Gastroesophageal sphincter (tissue), 4 donors: ENCODE data around the gene CRCP. TPM values are rescaled to one million over a fixed set of nuclear protein-coding genes. Genes with fewer than 3 reads are reported as not detected.

Source experiments
- ATAC-seq: fragments of 150-250 bp; one replicate; pipeline ENCODE4 v1.9.1; 2016; ENCODE audit warnings: mild to moderate bottlenecking, moderate library complexity
- H3K27ac ChIP-seq, 4 donors: fragments of 200-600 bp; sonication (generic) in 3 of 4; 1 replicate in 3 of 4; 2 replicates in 1 of 4; pipeline ENCODE4 v1.5.1; 2016 to 2019
- H3K27me3 ChIP-seq: fragments of 200-600 bp; sonication (generic); one replicate; pipeline ENCODE4 v1.5.1; 2019
- H3K36me3 ChIP-seq, 2 donors: fragments of 200-600 bp; sonication (generic); one replicate each; pipeline ENCODE4 v1.5.1; 2019; ENCODE audit warnings: control low read depth in 1 of 2
- H3K4me1 ChIP-seq, 3 donors: fragments of 200-600 bp; sonication (generic); 1 replicate in 2 of 3; 2 replicates in 1 of 3; pipeline ENCODE4 v1.5.1; 2016 to 2019; ENCODE audit warnings: control low read depth in 2 of 3
- H3K4me3 ChIP-seq, 2 donors: fragments of 200-600 bp; sonication (generic); one replicate each; pipeline ENCODE4 v1.5.1; 2019; ENCODE audit warnings: mild to moderate bottlenecking in 1 of 2, moderate library complexity in 1 of 2
- H3K9me3 ChIP-seq, 3 donors: fragments of 200-600 bp; sonication (generic); one replicate each; pipeline ENCODE4 v1.5.1; 2017 to 2019; ENCODE audit warnings: control low read depth in 2 of 3
- CTCF ChIP-seq, 4 experiments: fragments of 200-600 bp in 2 of 4; fragments of 450-650 bp in 2 of 4; sonication (generic) in 1 of 4; IDR thresholded peaks; one replicate each; pipeline ENCODE4 v1.5.1; 2017 to 2019; ENCODE audit warnings: antibody characterized with exemption in 4 of 4, mild to moderate bottlenecking in 2 of 4, moderate library complexity in 2 of 4
- EP300 ChIP-seq: sonication (generic); formaldehyde crosslinking; IDR thresholded peaks from one replicate; pipeline ENCODE4 v1.6.1; 2017; ENCODE audit warnings: antibody characterized with exemption, mild to moderate bottlenecking
- POLR2A ChIP-seq, 2 donors: fragments of 450-650 bp; IDR thresholded peaks; one replicate each; pipeline ENCODE4 v1.6.1; 2017; ENCODE audit warnings: antibody characterized with exemption in 2 of 2, mild to moderate bottlenecking in 2 of 2, moderate library complexity in 1 of 2
- POLR2AphosphoS5 ChIP-seq: sonication (generic); formaldehyde crosslinking; IDR thresholded peaks from one replicate; pipeline ENCODE4 v1.6.1; 2017; ENCODE audit warnings: antibody characterized with exemption
- WGBS, 2 donors: methylation state at CpG; one replicate each; pipeline ENCODE4 v1.1.5; 2018; ENCODE audit warnings: low coverage in 1 of 2; 5-methylcytosine and 5-hydroxymethylcytosine counted together
- total RNA-seq, 4 donors: library from RNA; depleted of rRNA; stranded (reverse); fragments of >200 nt; gene quantifications; one replicate each; pipeline ENCODE4 v1.1.0, GENCODE V29; 2016

Gene CRCP
- total RNA-seq, 4 donors from 2014 or later = 42.8 to 75.8 (median 59.0) TPM

- no peaks in the 10 kb centered on the region for H3K27me3 ChIP-seq
- 100% methylated on average over 1 of the region's 2 CpGs; no CpG with 5 or more reads in 1 of the 2 donors for WGBS, 2 donors
- H3K9me3 ChIP-seq = no peaks in the 10 kb centered on the region
- no peak for TF ChIP-seq POLR2A (IDR thresholded peaks at IDR 0.05)
- TF ChIP-seq POLR2AphosphoS5 = no peak
- TF ChIP-seq EP300 = no peak
- TF ChIP-seq CTCF (IDR thresholded peaks at IDR 0.05) = no peak
- H3K27ac ChIP-seq = no peak overlapping the region
- H3K4me1 ChIP-seq = no peaks in the 10 kb centered on the region
- H3K4me3 ChIP-seq = no peak overlapping the region
- H3K36me3 ChIP-seq = no peaks in the 10 kb centered on the region
- no peak for ATAC-seq
Observed at GRCh38 chr7:66178258-66178657, 63.6 kb downstream of the CRCP start.

GRCh38 chr7:66181329-66181728 is 66.7 kb downstream of the CRCP start:
- no peaks in the 10 kb centered on the region for H3K9me3 ChIP-seq
- no peaks in the 10 kb centered on the region for H3K4me1 ChIP-seq
- no peaks in the 10 kb centered on the region for H3K36me3 ChIP-seq
- H3K4me3 ChIP-seq = no peak overlapping the region
- no peak for TF ChIP-seq POLR2AphosphoS5
- no peaks in the 10 kb centered on the region for H3K27me3 ChIP-seq
- no peak for ATAC-seq
- no peak overlapping the region for H3K27ac ChIP-seq

- Histone ChIP-seq H3K27me3 (no peaks in the 10 kb centered on the region), H3K27ac (no peak overlapping the region), H3K4me1 (no peaks in the 10 kb centered on the region), H3K36me3 (no peaks in the 10 kb centered on the region), H3K4me3 (no peak overlapping the region), H3K9me3 (no peaks in the 10 kb centered on the region)
- TF ChIP-seq POLR2AphosphoS5 = no peak
- ATAC-seq = no peak
- 93% methylated on average over 2 of the region's 2 CpGs; no CpG with 5 or more reads in 1 of the 2 donors for WGBS, 2 donors
Observed at GRCh38 chr7:66181845-66182244, 67.2 kb downstream of the CRCP start.

- Histone ChIP-seq H3K36me3 (no peaks in the 10 kb centered on the region), H3K4me1 (no peaks in the 10 kb centered on the region), H3K27ac (no peak overlapping the region), H3K9me3 (no peaks in the 10 kb centered on the region), H3K27me3 (no peaks in the 10 kb centered on the region), H3K4me3 (no peak overlapping the region)
- WGBS, 2 donors = 96% methylated on average over 6 of the region's 6 CpGs; no CpG with 5 or more reads in 1 of the 2 donors
- TF ChIP-seq CTCF (IDR thresholded peaks at IDR 0.05) (no peak), POLR2A (IDR thresholded peaks at IDR 0.05) (no peak), EP300 (no peak), POLR2AphosphoS5 (no peak)
- ATAC-seq = no peak
Observed at GRCh38 chr7:66182920-66183319, 68.3 kb downstream of the CRCP start.

- H3K27me3 ChIP-seq = no peaks in the 10 kb centered on the region
- 100% methylated on average over 1 of the region's 2 CpGs for WGBS, 2 donors
Observed at GRCh38 chr7:66183700-66184099, 69.1 kb downstream of the CRCP start.

GRCh38 chr7:66185680-66186187 is 71.1 kb downstream of the CRCP start:
- no peaks in the 10 kb centered on the region for H3K36me3 ChIP-seq
- H3K9me3 ChIP-seq = no peaks in the 10 kb centered on the region
- H3K27ac ChIP-seq = no peak overlapping the region
- ATAC-seq = no peak
- no peaks in the 10 kb centered on the region for H3K4me1 ChIP-seq
- WGBS, 2 donors = 84 to 88% methylated on average over 4 to 5 of the region's 8 CpGs
- TF ChIP-seq CTCF (IDR thresholded peaks at IDR 0.05) (no peak), EP300 (no peak), POLR2A (IDR thresholded peaks at IDR 0.05) (no peak), POLR2AphosphoS5 (no peak)
- H3K4me3 ChIP-seq = no peak overlapping the region
- H3K27me3 ChIP-seq = no peaks in the 10 kb centered on the region

More at GRCh38 chr7:66183700-66184099, 69.1 kb downstream of the CRCP start:
- Histone ChIP-seq H3K4me1 (no peaks in the 10 kb centered on the region), H3K9me3 (no peaks in the 10 kb centered on the region), H3K36me3 (no peaks in the 10 kb centered on the region), H3K27ac (no peak overlapping the region), H3K4me3 (no peak overlapping the region)
- no peak for ATAC-seq
- TF ChIP-seq CTCF (IDR thresholded peaks at IDR 0.05) = no peak
